ENCODE results near the gene PCDHGC5.

PCDHGC5 gene

GRCh38 chr5:141513627-141514329 lies 24.9 kb downstream of the PCDHGC5 start:
- H3K36me3 ChIP-seq (ENCODE audit: control insufficient read depth, insufficient read depth, low read length): peaks cover 64% of the 10 kb centered on the region
- peaks cover 75% of the 10 kb centered on the region for H3K4me1 ChIP-seq (ENCODE audit: control insufficient read depth, insufficient read depth, low read length, poor library complexity, severe bottlenecking)
- 9 to 10% methylated on average over 20 to 21 of the region's 29 CpGs for WGBS, 2 experiments (ENCODE audit: insufficient coverage in 2 of 2)
- peak overlapping the region; percentile 34 for H3K4me3 ChIP-seq (ENCODE audit: extremely low read depth, insufficient read depth, low read length, poor library complexity, severe bottlenecking)
- H3K27ac ChIP-seq (ENCODE audit: low read depth, low read length, severe bottlenecking): peak overlapping the region; percentile 99
- H3K9me3 ChIP-seq (ENCODE audit: control insufficient read depth, low read length): no peaks in the 10 kb centered on the region

GRCh38 chr5:141514330-141515133 lies 25.7 kb downstream of the PCDHGC5 start:
- Histone ChIP-seq H3K4me3 (ENCODE audit: extremely low read depth, insufficient read depth, low read length, poor library complexity, severe bottlenecking) (peak overlapping the region; percentile 3), H3K9me3 (ENCODE audit: control insufficient read depth, low read length) (no peaks in the 10 kb centered on the region), H3K36me3 (ENCODE audit: control insufficient read depth, insufficient read depth, low read length) (peaks cover 69% of the 10 kb centered on the region), H3K4me1 (ENCODE audit: control insufficient read depth, insufficient read depth, low read length, poor library complexity, severe bottlenecking) (peaks cover 77% of the 10 kb centered on the region), H3K27ac (ENCODE audit: low read depth, low read length, severe bottlenecking) (peak overlapping the region; percentile 99)
- 37 to 43% methylated on average over 6 of the region's 6 CpGs for WGBS, 2 experiments (ENCODE audit: insufficient coverage in 2 of 2)

GRCh38 chr5:141515141-141515540 lies 26.3 kb downstream of the PCDHGC5 start:
- Histone ChIP-seq H3K4me3 (ENCODE audit: extremely low read depth, insufficient read depth, low read length, poor library complexity, severe bottlenecking) (no peak overlapping the region), H3K9me3 (ENCODE audit: control insufficient read depth, low read length) (no peaks in the 10 kb centered on the region), H3K27ac (ENCODE audit: low read depth, low read length, severe bottlenecking) (peak overlapping the region; percentile 99), H3K4me1 (ENCODE audit: control insufficient read depth, insufficient read depth, low read length, poor library complexity, severe bottlenecking) (peaks cover 73% of the 10 kb centered on the region), H3K36me3 (ENCODE audit: control insufficient read depth, insufficient read depth, low read length) (peaks cover 70% of the 10 kb centered on the region)
- 50% methylated on average over 1 of the region's 3 CpGs; no CpG with 5 or more reads in 1 of the 2 experiments for WGBS, 2 experiments (ENCODE audit: insufficient coverage in 2 of 2)

GRCh38 chr5:141515946-141516671 lies 27.2 kb downstream of the PCDHGC5 start:
- no peaks in the 10 kb centered on the region for H3K9me3 ChIP-seq (ENCODE audit: control insufficient read depth, low read length)
- peaks cover 80% of the 10 kb centered on the region for H3K4me1 ChIP-seq (ENCODE audit: control insufficient read depth, insufficient read depth, low read length, poor library complexity, severe bottlenecking)
- no peak overlapping the region for H3K4me3 ChIP-seq (ENCODE audit: extremely low read depth, insufficient read depth, low read length, poor library complexity, severe bottlenecking)
- H3K27ac ChIP-seq (ENCODE audit: low read depth, low read length, severe bottlenecking): peak overlapping the region; percentile 99
- peaks cover 67% of the 10 kb centered on the region for H3K36me3 ChIP-seq (ENCODE audit: control insufficient read depth, insufficient read depth, low read length)
- 82 to 100% methylated on average over 3 of the region's 4 CpGs for WGBS, 2 experiments (ENCODE audit: insufficient coverage in 2 of 2)

- H3K9me3 ChIP-seq (ENCODE audit: control insufficient read depth, low read length): no peaks in the 10 kb centered on the region
- peaks cover 62% of the 10 kb centered on the region for H3K36me3 ChIP-seq (ENCODE audit: control insufficient read depth, insufficient read depth, low read length)
- no peak overlapping the region for H3K4me3 ChIP-seq (ENCODE audit: extremely low read depth, insufficient read depth, low read length, poor library complexity, severe bottlenecking)
- WGBS, 2 experiments (ENCODE audit: insufficient coverage in 2 of 2): 90 to 97% methylated on average over 6 to 8 of the region's 8 CpGs
- peak overlapping the region; percentile 75 for H3K27ac ChIP-seq (ENCODE audit: low read depth, low read length, severe bottlenecking)
- peaks cover 80% of the 10 kb centered on the region for H3K4me1 ChIP-seq (ENCODE audit: control insufficient read depth, insufficient read depth, low read length, poor library complexity, severe bottlenecking)
Measured at GRCh38 chr5:141516672-141517025, 27.8 kb downstream of the PCDHGC5 start.

- Histone ChIP-seq H3K36me3 (ENCODE audit: control insufficient read depth, insufficient read depth, low read length) (peaks cover 55% of the 10 kb centered on the region), H3K4me1 (ENCODE audit: control insufficient read depth, insufficient read depth, low read length, poor library complexity, severe bottlenecking) (peaks cover 81% of the 10 kb centered on the region), H3K4me3 (ENCODE audit: extremely low read depth, insufficient read depth, low read length, poor library complexity, severe bottlenecking) (no peak overlapping the region), H3K27ac (ENCODE audit: low read depth, low read length, severe bottlenecking) (peak overlapping the region; percentile 32), H3K9me3 (ENCODE audit: control insufficient read depth, low read length) (no peaks in the 10 kb centered on the region)
- WGBS, 2 experiments (ENCODE audit: insufficient coverage in 2 of 2): 94 to 100% methylated on average over 5 of the region's 8 CpGs
Measured at GRCh38 chr5:141517312-141517711, 28.4 kb downstream of the PCDHGC5 start.

- 92 to 96% methylated on average over 7 to 9 of the region's 11 CpGs for WGBS, 2 experiments (ENCODE audit: insufficient coverage in 2 of 2)
- H3K27ac ChIP-seq (ENCODE audit: low read depth, low read length, severe bottlenecking): peak overlapping the region; percentile 13
- H3K9me3 ChIP-seq (ENCODE audit: control insufficient read depth, low read length): no peaks in the 10 kb centered on the region
- peaks cover 61% of the 10 kb centered on the region for H3K36me3 ChIP-seq (ENCODE audit: control insufficient read depth, insufficient read depth, low read length)
- H3K4me3 ChIP-seq (ENCODE audit: extremely low read depth, insufficient read depth, low read length, poor library complexity, severe bottlenecking): no peak overlapping the region
- H3K4me1 ChIP-seq (ENCODE audit: control insufficient read depth, insufficient read depth, low read length, poor library complexity, severe bottlenecking): peaks cover 81% of the 10 kb centered on the region
Measured at GRCh38 chr5:141517880-141518617, 29.2 kb downstream of the PCDHGC5 start.

- no CpG with 5 or more reads among the region's 1 CpG for WGBS, 2 experiments (ENCODE audit: insufficient coverage in 2 of 2)
- Histone ChIP-seq H3K4me1 (ENCODE audit: control insufficient read depth, insufficient read depth, low read length, poor library complexity, severe bottlenecking) (peaks cover 81% of the 10 kb centered on the region), H3K36me3 (ENCODE audit: control insufficient read depth, insufficient read depth, low read length) (peaks cover 66% of the 10 kb centered on the region), H3K27ac (ENCODE audit: low read depth, low read length, severe bottlenecking) (no peak overlapping the region), H3K4me3 (ENCODE audit: extremely low read depth, insufficient read depth, low read length, poor library complexity, severe bottlenecking) (no peak overlapping the region), H3K9me3 (ENCODE audit: control insufficient read depth, low read length) (no peaks in the 10 kb centered on the region)
Measured at GRCh38 chr5:141518618-141519015, 29.7 kb downstream of the PCDHGC5 start.

- Histone ChIP-seq H3K9me3 (ENCODE audit: control insufficient read depth, low read length) (no peaks in the 10 kb centered on the region), H3K4me1 (ENCODE audit: control insufficient read depth, insufficient read depth, low read length, poor library complexity, severe bottlenecking) (peaks cover 79% of the 10 kb centered on the region), H3K27ac (ENCODE audit: low read depth, low read length, severe bottlenecking) (peak overlapping the region; percentile 94), H3K4me3 (ENCODE audit: extremely low read depth, insufficient read depth, low read length, poor library complexity, severe bottlenecking) (no peak overlapping the region), H3K36me3 (ENCODE audit: control insufficient read depth, insufficient read depth, low read length) (peaks cover 73% of the 10 kb centered on the region)
- WGBS, 2 experiments (ENCODE audit: insufficient coverage in 2 of 2): 100% methylated on average over 1 of the region's 3 CpGs
Measured at GRCh38 chr5:141519605-141520565, 31.0 kb downstream of the PCDHGC5 start.

All from mesodermal cell (in vitro differentiated cells).